Gastrocnemius medialis (tissue), 4 donors: Measurements from ENCODE around the gene KRTAP10-2.

Experiments
- CTCF ChIP-seq, 5 experiments: fragments of 450-650 bp in 3 of 5; fragments of 200-600 bp in 2 of 5; sonication (generic) in 2 of 5; IDR thresholded peaks in 4 of 5; conservative IDR thresholded peaks in 1 of 5; 1 replicate in 4 of 5; 2 replicates in 1 of 5; pipeline ENCODE4 v1.5.1; 2016 to 2019; ENCODE audit warnings: antibody characterized with exemption in 5 of 5, mild to moderate bottlenecking in 3 of 5, moderate library complexity in 3 of 5
- POLR2A ChIP-seq, 2 donors: fragments of 450-650 bp; IDR thresholded peaks; one replicate each; pipeline ENCODE4 v1.6.1; 2017; ENCODE audit warnings: antibody characterized with exemption in 2 of 2, mild to moderate bottlenecking in 2 of 2, moderate library complexity in 2 of 2

GRCh38 chr21:44510508-44511218 lies 40.6 kb downstream of the KRTAP10-2 start:
- TF ChIP-seq CTCF (IDR thresholded peaks at IDR 0.05 in 4 of 5, conservative IDR thresholded peaks at IDR 0.05 in 1 of 5): peak; percentile 23 to 58 (median 50)
- TF ChIP-seq POLR2A (IDR thresholded peaks at IDR 0.05): no peak
